HCT116 (cell line): ENCODE results near the gene KLK1. TPM values are rescaled to one million over a fixed set of nuclear protein-coding genes. Genes with fewer than 3 reads are reported as not detected.
A peak's percentile ranks its signal among the peaks of the same experiment; 100 is the strongest.

Source experiments
- ATAC-seq: fragments of 200-7000 bp; cut with Tn5 transposase; 2 replicates; pipeline ENCODE4 v1.9.1; 2020; ENCODE audit warnings: mild to moderate bottlenecking, moderate library complexity
- BruUV-seq: library from RNA; stranded (reverse); fragments of 400-500 nt; replicated peaks from 2 replicates; lab custom pipeline; 2021; lab: Mats Ljungman, UMichigan
- CTCF ChIA-PET: fragments of 300-600 bp; sonication (Branson Sonifier 250); formaldehyde crosslinking; loops from one replicate; lab custom pipeline; 2021; ENCODE audit warnings: antibody characterized with exemption; lab: Charles Lee
- POLR2A ChIA-PET: fragments of 300-600, 350-600 bp; sonication (Branson Sonifier 250); formaldehyde crosslinking; loops from one replicate; lab custom pipeline; 2021; ENCODE audit warnings: antibody characterized with exemption; lab: Charles Lee
- RAD21 ChIA-PET, 2 experiments: fragments of 300-600 bp; sonication (Branson Sonifier 250); formaldehyde crosslinking; loops; one replicate each; lab custom pipeline; 2023; ENCODE audit warnings: low total read pairs in 2 of 2; ENCODE audit not compliant: uncharacterized antibody in 2 of 2, unreplicated experiment in 2 of 2, low non-redundant PET in 1 of 2; lab: Charles Lee
- DNase-seq: peaks from one replicate; pipeline ENCODE4 v3.0.0-alpha.2; 2010; ENCODE audit warnings: low read depth, low spot score
- H2AFZ ChIP-seq: fragments of 200-600 bp; shearing (Covaris generic), sonication (generic); 2 replicates; pipeline ENCODE4 v1.6.1; 2017; ENCODE audit warnings: low read depth, mixed run types, mixed read lengths, antibody characterized with exemption, low read length; ENCODE audit not compliant: poor library complexity, severe bottlenecking
- H3K27ac ChIP-seq: 2 replicates; pipeline ENCODE4 v1.5.1; 2012; ENCODE audit warnings: low read depth, low read length
- H3K27me3 ChIP-seq: fragments of 200-600 bp; sonication (generic); 2 replicates; pipeline ENCODE4 v1.6.1; 2016; ENCODE audit warnings: mixed run types, low read length, mixed read lengths; ENCODE audit not compliant: insufficient read depth
- H3K36me3 ChIP-seq, 2 experiments: fragments of 200-500 bp in 1 of 2; fragments of 200-600 bp in 1 of 2; sonication (Bioruptor generic) in 1 of 2; sonication (generic) in 1 of 2; 2 replicates each; pipeline versions ENCODE4 v1.5.1 to v1.6.1; 2014 to 2016; ENCODE audit warnings: low read length in 2 of 2, inconsistent platforms in 1 of 2, mixed read lengths in 1 of 2, mixed run types in 1 of 2; ENCODE audit not compliant: insufficient read depth in 2 of 2, control insufficient read depth in 1 of 2
- H3K4me1 ChIP-seq, 2 experiments: fragments of 200-600 bp in 1 of 2; sonication (generic) in 1 of 2; 2 replicates each; pipeline versions ENCODE4 v1.5.1 to v1.6.1; 2012 to 2017; ENCODE audit warnings: low read length in 2 of 2, inconsistent platforms in 1 of 2, mild to moderate bottlenecking in 1 of 2, mixed read lengths in 1 of 2, mixed run types in 1 of 2, moderate library complexity in 1 of 2; ENCODE audit not compliant: insufficient read depth in 2 of 2, control insufficient read depth in 1 of 2
- H3K4me2 ChIP-seq: fragments of 200-600 bp; sonication (generic); 2 replicates; pipeline ENCODE4 v1.6.1; 2017; ENCODE audit warnings: mixed run types, low read length, mixed read lengths
- H3K4me3 ChIP-seq, 2 experiments: fragments of 200-600 bp in 1 of 2; sonication (generic) in 1 of 2; replicated peaks in 1 of 2; 2 replicates each; pipeline ENCODE4 v1.5.1; 2011 to 2016; ENCODE audit warnings: low read length in 2 of 2, control low read depth in 1 of 2, low read depth in 1 of 2, mild to moderate bottlenecking in 1 of 2, mixed read lengths in 1 of 2, mixed run types in 1 of 2
- H3K79me2 ChIP-seq: fragments of 200-600 bp; sonication (generic); 2 replicates; pipeline ENCODE4 v1.6.1; 2017; ENCODE audit warnings: mild to moderate bottlenecking, mixed run types, low read length, moderate library complexity, mixed read lengths; ENCODE audit not compliant: insufficient read depth
- H3K9ac ChIP-seq: fragments of 200-600 bp; sonication (generic); 2 replicates; pipeline ENCODE4 v1.6.1; 2016; ENCODE audit warnings: low read length, mixed read lengths
- H3K9me2 ChIP-seq: fragments of 200-600 bp; sonication (generic), shearing (Covaris generic); 2 replicates; pipeline ENCODE4 v1.6.1; 2017; ENCODE audit warnings: mixed run types, mild to moderate bottlenecking, moderate library complexity; ENCODE audit not compliant: insufficient read depth
- H3K9me3 ChIP-seq, 2 experiments: fragments of 200-500 bp in 1 of 2; fragments of 200-600 bp in 1 of 2; sonication (Bioruptor generic) in 1 of 2; sonication (generic) in 1 of 2; 2 replicates each; pipeline ENCODE4 v1.6.1; 2014 to 2017; ENCODE audit warnings: low read length in 2 of 2, mixed read lengths in 2 of 2, inconsistent platforms in 1 of 2, low read depth in 1 of 2, mild to moderate bottlenecking in 1 of 2, mixed run types in 1 of 2, moderate library complexity in 1 of 2; ENCODE audit not compliant: control insufficient read depth in 1 of 2, insufficient read depth in 1 of 2
- H4K20me1 ChIP-seq: fragments of 200-600 bp; sonication (generic), shearing (Covaris generic); 2 replicates; pipeline ENCODE4 v1.6.1; 2017; ENCODE audit warnings: mixed run types, mild to moderate bottlenecking, moderate library complexity; ENCODE audit not compliant: insufficient read depth
- CEBPB ChIP-seq: IDR thresholded peaks from 2 replicates; pipeline ENCODE4 v1.6.1; 2012; ENCODE audit warnings: low read depth
- CTCF ChIP-seq, 3 experiments: fragments of 200-600 bp in 1 of 3; sonication (generic) in 1 of 3; IDR thresholded peaks in 2 of 3; conservative IDR thresholded peaks in 1 of 3; 2 replicates each; pipeline ENCODE4 v1.5.1; 2012 to 2017; ENCODE audit warnings: low read depth in 2 of 3, low read length in 2 of 3, antibody characterized with exemption in 1 of 3, borderline replicate concordance in 1 of 3, control low read depth in 1 of 3, mild to moderate bottlenecking in 1 of 3, mixed read lengths in 1 of 3, mixed run types in 1 of 3, moderate library complexity in 1 of 3; ENCODE audit not compliant: insufficient read depth in 1 of 3
- EGR1 ChIP-seq: IDR thresholded peaks from 2 replicates; pipeline ENCODE4 v1.6.1; 2012; ENCODE audit warnings: low read depth
- EZH2phosphoT487 ChIP-seq: fragments of 200-600 bp; IDR thresholded peaks from 2 replicates; pipeline ENCODE4 v1.6.1; 2018; ENCODE audit warnings: antibody characterized with exemption, borderline replicate concordance
- FOSL1 ChIP-seq: IDR thresholded peaks from 2 replicates; pipeline ENCODE4 v1.6.1; 2012; ENCODE audit warnings: low read depth
- POLR2A ChIP-seq: IDR thresholded peaks from 2 replicates; pipeline ENCODE4 v1.7.0; 2011; ENCODE audit warnings: borderline replicate concordance; ENCODE audit not compliant: insufficient read depth, insufficient read length; ENCODE audit errors: extremely low read depth
- RAD21 ChIP-seq: IDR thresholded peaks from 2 replicates; pipeline ENCODE4 v1.6.1; 2012; ENCODE audit warnings: low read depth, mild to moderate bottlenecking
- REST ChIP-seq: IDR thresholded peaks from 2 replicates; pipeline ENCODE4 v1.6.1; 2012; ENCODE audit warnings: low read depth
- SIN3A ChIP-seq: IDR thresholded peaks from 2 replicates; pipeline ENCODE4 v1.6.1; 2012; ENCODE audit warnings: low read depth
- SRF ChIP-seq: IDR thresholded peaks from 2 replicates; pipeline ENCODE4 v1.6.1; 2012; ENCODE audit warnings: low read depth
- ZBTB33 ChIP-seq: IDR thresholded peaks from 2 replicates; pipeline ENCODE4 v1.6.1; 2011; ENCODE audit warnings: mild to moderate bottlenecking, low read length, moderate library complexity; ENCODE audit not compliant: insufficient replicate concordance; ENCODE audit errors: extremely low read depth
- ZNF274 ChIP-seq: fragments of 200-500 bp; sonication (Bioruptor generic); IDR thresholded peaks from 2 replicates; pipeline ENCODE4 v1.6.1; 2014; ENCODE audit warnings: mild to moderate bottlenecking, low read depth, low read length, inconsistent platforms
- intact Hi-C: fragments of 100-400 bp; cut with micrococcal nuclease; formaldehyde crosslinking; loops from 2 replicates; pipeline ENCODE4 v1.10.0; 2022
- total RNA-seq: library from RNA; stranded (reverse); gene quantifications from one replicate; pipeline ENCODE4 v1.2.1, GENCODE V29; 2021; ENCODE audit not compliant: unreplicated experiment

KLK1 gene
- total RNA-seq, 1 experiment from 2014 or later: 3.3 TPM

- TF ChIP-seq EZH2phosphoT487: no peak
- TF ChIP-seq, all 23 proteins: peak for 0
Observed at GRCh38 chr19:50837300-50837699, 13.7 kb upstream of the KLK1 start (continued).

GRCh38 chr19:50836543-50837195, 13.1 kb upstream of the KLK1 start:
- Histone ChIP-seq H3K9me2 (no peaks in the 10 kb centered on the region), H3K27me3 (no peaks in the 10 kb centered on the region), H3K4me2 (peak overlapping the region; percentile 66), H3K27ac (peak overlapping the region; percentile 42; the same call in 1 of the 2 replicates), H3K4me1 (peaks cover 15 to 29% of the 10 kb centered on the region in 2 experiments), H3K9ac (peak overlapping the region; percentile 68), H3K36me3 (no peaks in the 10 kb centered on the region), H3K4me3 (peak overlapping the region; percentile 55 to 60), H2AFZ (no peak overlapping the region), H3K79me2 (no peaks in the 10 kb centered on the region), H4K20me1 (no peaks in the 10 kb centered on the region), H3K9me3 (no peaks in the 10 kb centered on the region)
- POLR2A ChIA-PET: interaction anchor here (0.7 kb wide), 1 partner anchor 13 kb away, joined by 3 read pairs; the partner anchor contains the start of gene KLK1
- intact Hi-C loops: loop anchor here (2.0 kb wide), 1 partner anchor 32 kb away; no protein-coding TSS in a partner anchor
- BruUV-seq: no TSS peak
- no peak for DNase-seq
- no peak for ATAC-seq
- TF ChIP-seq FOSL1 (no peak), EGR1 (no peak), REST (no peak), CEBPB (no peak), POLR2A (no peak), RAD21 (no peak), SRF (no peak), SIN3A (no peak), CTCF (IDR thresholded peaks at IDR 0.05 in 2 of 3, conservative IDR thresholded peaks at IDR 0.05 in 1 of 3; ENCODE audit: borderline replicate concordance in 1 of 3, insufficient read depth in 1 of 3, low read depth in 2 of 3, low read length in 2 of 3) (no peak), ZBTB33 (no peak), ZNF274 (no peak)
- RAD21 ChIA-PET: no interaction called here
- CTCF ChIA-PET: no interaction called here
